Heart right ventricle (tissue), 16 donors: Measurements from ENCODE around the gene HOXB2. TPM values are rescaled to one million over a fixed set of nuclear protein-coding genes. Genes with fewer than 3 reads are reported as not detected.

Source experiments
- ATAC-seq, 8 donors: fragments of 200-7000 bp; cut with Tn5 transposase; one replicate each; pipeline ENCODE4 v1.9.1; 2020; ENCODE audit warnings: mild to moderate bottlenecking in 8 of 8, moderate library complexity in 8 of 8, moderate number of reproducible peaks in 1 of 8
- DNase-seq, 2 donors: peaks; one replicate each; pipeline ENCODE4 v3.0.0-alpha.2; 2020
- H3K27ac ChIP-seq, 10 donors: fragments of 200-600 bp; sonication (generic) in 2 of 10; one replicate each; pipeline versions ENCODE4 v1.5.0 to v1.8.0; 2020 to 2022; ENCODE audit warnings: mild to moderate bottlenecking in 3 of 10
- H3K27me3 ChIP-seq, 7 donors: fragments of 200-600 bp; one replicate each; pipeline ENCODE4 v1.8.0; 2021 to 2022; ENCODE audit warnings: mild to moderate bottlenecking in 2 of 7
- H3K36me3 ChIP-seq, 9 donors: fragments of 200-600 bp; sonication (generic) in 1 of 9; one replicate each; pipeline versions ENCODE4 v1.5.0 to v1.8.0; 2020 to 2022; ENCODE audit warnings: mild to moderate bottlenecking in 2 of 9
- H3K4me1 ChIP-seq, 9 donors: fragments of 200-600 bp; sonication (generic) in 1 of 9; one replicate each; pipeline versions ENCODE4 v1.5.0 to v1.8.0; 2020 to 2022; ENCODE audit warnings: mild to moderate bottlenecking in 4 of 9
- H3K4me3 ChIP-seq, 10 donors: fragments of 200-600 bp; sonication (generic) in 2 of 10; one replicate each; pipeline versions ENCODE4 v1.5.0 to v1.8.0; 2020 to 2022; ENCODE audit warnings: mild to moderate bottlenecking in 7 of 10, moderate library complexity in 2 of 10
- H3K9me3 ChIP-seq, 11 donors: fragments of 200-600 bp in 10 of 11; sonication (generic) in 2 of 11; one replicate each; pipeline versions ENCODE4 v1.5.0 to v1.8.0; 2013 to 2022; ENCODE audit warnings: mild to moderate bottlenecking in 2 of 11, control low read depth in 1 of 11, moderate library complexity in 1 of 11
- WGBS, 2 donors: extraction: QIAGEN DNeasy Blood & Tissue Kit; methylation state at CpG; one replicate each; pipeline ENCODE4 v1.1.7; 2013; ENCODE audit warnings: inconsistent platforms in 1 of 2; 5-methylcytosine and 5-hydroxymethylcytosine counted together
- intact Hi-C, 10 donors: fragments of 100-400 bp; cut with DNase I; formaldehyde crosslinking; loops; one replicate each; pipeline versions ENCODE4 v1.11.1 to v1.14.2; 2022
- polyA plus RNA-seq, 2 donors: library from polyadenylated mRNA; stranded (reverse); fragments of 200-250 nt; gene quantifications; one replicate each; pipeline ENCODE4 v1.2.3, GENCODE V29; 2013
- total RNA-seq, 10 donors: library from RNA; stranded (reverse); fragmentation: NEBNext Ultra II Directional in 3 of 10; extraction: Animal tissue kit (Norgen Biotek cat#: 25700) in 3 of 10; gene quantifications; one replicate each; pipeline versions ENCODE4 v1.2.1 to v1.2.4, GENCODE V29; 2021 to 2023
- TF ChIP-seq, protein P1 (sequence below), 9 donors: fragments of 200-600 bp; sonication (generic) in 2 of 9; IDR thresholded peaks; one replicate each; pipeline versions ENCODE4 v1.5.0 to v1.8.0; 2021 to 2022; ENCODE audit warnings: antibody characterized with exemption in 9 of 9, mild to moderate bottlenecking in 5 of 9, moderate library complexity in 1 of 9
- donor health status: Arrhythmogenic right ventricular cardiomyopathy.
- donor health status: ischemic (EF 13 %, LVEDD 7.1; RV severe dilation, severe dysfunction).
- donor health status: healthy with polysubstance abuse.
- donor health status: DM: no; HTN: yes; CAD: no.
- donor health status: DM: no; HTN: no; CAD: no.
- donor health status: ischemic (EF 25% LVEDD 6.9; RV normal size, moderate dysfunction).
- donor health status: ischemic (EF 25% LVEDD 5.7; RV mildly dilated, moderate dysfunction).
- donor health status: healthy.
- donor health status: DM: yes; HTN: yes; CAD: no.
- donor health status: Ischemic cardiomyopathy.
- donor health status: ischemic (EF 35%, LVEDD 5.7; RV mildly dilated, moderate dysfunction).
- donor health status: nonischemic (EF 11% LVEDD 7.7; RV severe dilation, severe dysfunction).
- donor health status: DM: yes; HTN: yes; CAD: no.
- donor health status: PGD.
- donor health status: ischemic (EF 29% LVEDD 5.4; RV normal size, mild dysfunction).
- donor health status: nonischemic (EF 23%, LVEDD 6.1; RV moderate dilation, normal function).

HOXB2 gene
- total and polyA plus RNA-seq, 12 donors, result 0.47 to 7.9 (median 2.2) TPM

DNA sequence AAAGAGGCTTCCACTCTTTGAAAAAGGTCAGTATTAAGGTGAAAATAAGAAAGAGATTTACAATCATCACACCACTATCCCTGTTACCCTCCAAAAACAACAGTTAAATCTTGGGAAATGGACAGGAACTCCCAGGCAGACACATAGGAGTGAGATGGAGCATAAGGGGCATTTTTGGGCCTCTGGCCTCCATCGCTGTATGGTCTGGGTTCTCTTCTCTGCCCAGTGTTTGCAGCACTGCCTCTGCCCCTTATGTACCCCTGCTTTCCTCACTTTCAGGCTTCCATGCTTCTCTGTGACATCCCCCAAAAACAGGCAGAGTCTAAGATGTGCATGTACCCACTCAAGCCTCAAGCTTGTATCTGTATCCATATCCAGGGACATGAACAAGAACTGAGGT, 630 bp upstream of the HOXB2 start:
- Histone ChIP-seq H3K4me3 (peak overlapping the region in 3 of 10 donors; percentile 58 to 67 (median 63)), H3K36me3 (no peaks in the 10 kb centered on the region)

DNA sequence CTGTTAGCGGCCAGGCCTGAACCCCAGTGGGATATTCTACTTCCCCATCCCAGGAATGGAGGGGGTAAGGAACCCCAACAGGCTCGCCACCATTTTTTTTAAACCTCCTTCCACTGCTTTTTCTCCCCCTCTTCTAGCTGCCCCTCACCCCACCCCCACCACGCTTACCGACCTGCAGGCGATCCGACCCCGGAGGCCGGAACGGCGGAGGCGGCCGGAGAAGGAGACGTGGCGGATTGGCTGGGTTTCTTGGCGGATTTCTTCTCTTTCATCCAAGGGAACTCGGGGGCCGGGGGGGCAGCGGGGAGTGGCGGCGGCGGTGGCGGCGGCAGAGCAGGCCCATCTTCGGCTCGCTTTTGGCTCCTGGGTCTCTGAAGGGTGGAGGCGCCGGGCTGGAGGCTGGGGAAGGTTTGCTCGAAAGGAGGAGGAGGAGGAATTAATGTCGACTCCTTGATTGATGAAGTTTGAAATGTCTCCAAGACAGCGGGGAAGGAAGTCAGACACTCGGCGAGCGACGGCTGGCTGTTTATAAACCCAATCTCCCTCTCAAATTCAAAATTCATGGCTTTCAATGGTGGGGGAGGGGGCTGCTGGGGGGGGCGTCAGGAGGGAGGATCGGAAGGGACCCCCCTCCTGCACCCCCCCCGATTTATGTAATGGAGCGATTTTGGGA, 424 bp downstream of the HOXB2 start:
- Histone ChIP-seq H3K9me3 (no peaks in the 10 kb centered on the region), H3K4me1 (peaks cover 0 to 45% (median 17%) of the 10 kb centered on the region in 9 donors), H3K27me3 (peaks cover 9 to 100% (median 95%) of the 10 kb centered on the region in 7 donors), H3K27ac (peak overlapping the region; percentile 44 to 92 (median 86)), H3K36me3 (no peaks in the 10 kb centered on the region), H3K4me3 (peak overlapping the region; percentile 47 to 67 (median 60))
- ATAC-seq, result peak; percentile 41 to 71 (median 56)
- DNase-seq, result peak; percentile 71 to 82
- 3 to 8% methylated on average over 37 to 38 of the region's 38 CpGs for WGBS, 2 donors
- intact Hi-C loops, result loop anchor here in 2 of 10 donors (5.0 kb wide), 1 partner anchor 33 kb away; the partner anchor contains the start of gene HOXB4 (in 2 of the 2)
- TF ChIP-seq, protein P1, sequence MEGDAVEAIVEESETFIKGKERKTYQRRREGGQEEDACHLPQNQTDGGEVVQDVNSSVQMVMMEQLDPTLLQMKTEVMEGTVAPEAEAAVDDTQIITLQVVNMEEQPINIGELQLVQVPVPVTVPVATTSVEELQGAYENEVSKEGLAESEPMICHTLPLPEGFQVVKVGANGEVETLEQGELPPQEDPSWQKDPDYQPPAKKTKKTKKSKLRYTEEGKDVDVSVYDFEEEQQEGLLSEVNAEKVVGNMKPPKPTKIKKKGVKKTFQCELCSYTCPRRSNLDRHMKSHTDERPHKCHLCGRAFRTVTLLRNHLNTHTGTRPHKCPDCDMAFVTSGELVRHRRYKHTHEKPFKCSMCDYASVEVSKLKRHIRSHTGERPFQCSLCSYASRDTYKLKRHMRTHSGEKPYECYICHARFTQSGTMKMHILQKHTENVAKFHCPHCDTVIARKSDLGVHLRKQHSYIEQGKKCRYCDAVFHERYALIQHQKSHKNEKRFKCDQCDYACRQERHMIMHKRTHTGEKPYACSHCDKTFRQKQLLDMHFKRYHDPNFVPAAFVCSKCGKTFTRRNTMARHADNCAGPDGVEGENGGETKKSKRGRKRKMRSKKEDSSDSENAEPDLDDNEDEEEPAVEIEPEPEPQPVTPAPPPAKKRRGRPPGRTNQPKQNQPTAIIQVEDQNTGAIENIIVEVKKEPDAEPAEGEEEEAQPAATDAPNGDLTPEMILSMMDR (IDR thresholded peaks at IDR 0.05), result no peak

More for the DNA sequence above, 630 bp upstream of the HOXB2 start:
- intact Hi-C loops, result no loop called here
- 89 to 92% methylated on average over 1 of the region's 1 CpG for WGBS, 2 donors
- TF ChIP-seq, protein P1 (IDR thresholded peaks at IDR 0.05), result no peak
- DNase-seq, result no peak
- Histone ChIP-seq H3K9me3 (no peaks in the 10 kb centered on the region), H3K27me3 (peaks cover 9 to 100% (median 96%) of the 10 kb centered on the region in 7 donors), H3K4me1 (peaks cover 0 to 45% (median 17%) of the 10 kb centered on the region in 9 donors), H3K27ac (peak overlapping the region in 9 of 10 donors; percentile 44 to 92 (median 88))
- ATAC-seq, result no peak

DNA sequence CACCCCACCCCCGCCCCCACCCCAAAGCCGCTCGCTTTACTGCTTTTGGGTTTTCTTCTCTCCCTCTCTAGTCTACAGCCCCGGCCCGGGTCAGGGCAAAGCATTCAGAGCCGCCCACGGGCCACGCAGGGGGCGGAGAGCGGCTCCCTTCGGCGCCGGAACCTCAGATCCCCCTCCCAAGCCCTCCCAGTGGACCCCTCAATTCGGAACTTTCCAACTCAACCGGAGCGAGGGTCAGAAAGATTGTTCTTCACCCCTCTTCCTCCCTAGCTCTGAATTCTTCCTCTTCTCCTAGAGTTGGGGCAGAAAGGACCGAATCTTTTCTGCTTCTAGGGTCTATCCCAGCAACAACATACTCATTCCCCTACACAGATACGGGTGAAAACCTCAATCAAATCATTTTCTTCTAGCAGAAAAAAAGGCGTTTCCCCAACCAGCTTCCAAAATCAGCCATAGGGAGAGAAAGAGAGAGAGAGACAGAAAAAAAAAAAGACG, 1.0 kb downstream of the HOXB2 start:
- Histone ChIP-seq H3K36me3 (no peaks in the 10 kb centered on the region), H3K27me3 (peaks cover 9 to 100% (median 95%) of the 10 kb centered on the region in 7 donors), H3K27ac (peak overlapping the region; percentile 44 to 92 (median 86)), H3K4me3 (peak overlapping the region; percentile 47 to 67 (median 60)), H3K9me3 (no peaks in the 10 kb centered on the region), H3K4me1 (peaks cover 0 to 45% (median 17%) of the 10 kb centered on the region in 9 donors)
- DNase-seq (peak; percentile 20 to 21), ATAC-seq (peak; percentile 25 to 48 (median 30))
- 2 to 3% methylated on average over 20 of the region's 20 CpGs for WGBS, 2 donors
- TF ChIP-seq, protein P1 (IDR thresholded peaks at IDR 0.05), result no peak
- intact Hi-C loops, result loop anchor here in 2 of 10 donors (5.0 kb wide), 1 partner anchor 33 kb away; the partner anchor contains the start of gene HOXB4 (in 2 of the 2)

DNA sequence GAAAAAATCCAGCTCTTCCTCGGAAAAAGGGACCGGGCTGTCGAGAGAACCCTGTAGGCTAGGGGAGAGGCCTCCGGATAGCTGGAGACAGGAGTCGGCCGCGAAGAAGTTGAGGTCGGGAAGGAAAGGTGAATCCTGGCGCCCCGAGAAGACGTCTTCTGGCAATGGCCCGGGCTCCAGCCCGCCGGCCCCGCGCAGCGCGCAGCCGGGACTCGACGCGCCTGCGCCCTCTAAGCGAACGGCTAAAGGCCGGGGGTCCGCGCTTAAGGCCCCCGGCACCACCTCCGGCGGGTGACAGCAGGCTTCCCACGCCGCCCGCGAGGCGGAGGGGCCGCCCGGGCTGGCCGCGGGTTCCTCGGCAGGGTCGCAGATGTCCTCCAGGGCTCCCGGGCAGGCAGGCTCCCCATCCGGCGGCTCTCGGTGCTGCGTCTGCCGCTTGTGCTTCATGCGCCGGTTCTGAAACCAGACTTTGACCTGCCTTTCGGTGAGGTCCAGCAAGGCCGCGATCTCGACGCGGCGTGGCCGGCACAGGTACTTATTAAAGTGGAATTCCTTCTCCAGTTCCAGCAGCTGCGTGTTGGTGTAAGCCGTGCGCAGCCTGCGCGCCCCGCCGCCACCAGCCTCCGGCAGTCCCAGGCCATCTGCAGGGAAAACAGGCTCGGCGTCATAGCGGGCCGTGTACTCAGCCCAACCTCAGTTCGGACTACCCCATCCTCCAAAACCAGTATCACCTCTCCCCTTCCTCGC, 1.6 kb downstream of the HOXB2 start:
- intact Hi-C loops, result loop anchor here in 2 of 10 donors (5.0 kb wide), 1 partner anchor 34 kb away; the partner anchor contains the start of gene HOXB4 (in 2 of the 2)
- Histone ChIP-seq H3K27ac (peak overlapping the region; percentile 44 to 92 (median 86)), H3K4me1 (peaks cover 0 to 42% (median 17%) of the 10 kb centered on the region in 9 donors), H3K27me3 (peaks cover 9 to 100% (median 93%) of the 10 kb centered on the region in 7 donors), H3K4me3 (peak overlapping the region; percentile 47 to 67 (median 60)), H3K36me3 (no peaks in the 10 kb centered on the region), H3K9me3 (no peaks in the 10 kb centered on the region)
- DNase-seq (peak; percentile 29 to 44), ATAC-seq (peak; percentile 13 to 63 (median 42))
- TF ChIP-seq, protein P1 (IDR thresholded peaks at IDR 0.05), result peak in 2 of 9 donors; percentile 6 to 15
- 1% methylated on average over 68 to 72 of the region's 72 CpGs for WGBS, 2 donors
